22Rv1 (cell line): ENCODE data around the gene TMEM232.
"Not testable (repeated sequence)": the region's sequence is repeated elsewhere in the genome, so short reads cannot be mapped to it uniquely, and the experiment has no call there.

Experiments used
- H3K27ac ChIP-seq: fragments of 450-650 bp; 2 replicates; pipeline ENCODE4 v1.5.1; 2017
- CTCF ChIP-seq: fragments of 450-650 bp; IDR thresholded peaks from 2 replicates; pipeline ENCODE4 v1.5.1; 2017; ENCODE audit warnings: mild to moderate bottlenecking
- ZFX ChIP-seq: fragments of 450-650 bp; IDR thresholded peaks from 2 replicates; pipeline ENCODE4 v1.6.1; 2017; ENCODE audit warnings: antibody characterized with exemption, borderline replicate concordance

Gene TMEM232

GRCh38 chr5:110686270-110686669 is 40.2 kb downstream of the TMEM232 start:
- TF ChIP-seq ZFX, result no peak
- TF ChIP-seq CTCF, result no peak
- no peak overlapping the region for H3K27ac ChIP-seq

GRCh38 chr5:110681953-110682352 is 44.5 kb downstream of the TMEM232 start:
- TF ChIP-seq CTCF (no peak), ZFX (no peak)
- no peak overlapping the region for H3K27ac ChIP-seq

DNA sequence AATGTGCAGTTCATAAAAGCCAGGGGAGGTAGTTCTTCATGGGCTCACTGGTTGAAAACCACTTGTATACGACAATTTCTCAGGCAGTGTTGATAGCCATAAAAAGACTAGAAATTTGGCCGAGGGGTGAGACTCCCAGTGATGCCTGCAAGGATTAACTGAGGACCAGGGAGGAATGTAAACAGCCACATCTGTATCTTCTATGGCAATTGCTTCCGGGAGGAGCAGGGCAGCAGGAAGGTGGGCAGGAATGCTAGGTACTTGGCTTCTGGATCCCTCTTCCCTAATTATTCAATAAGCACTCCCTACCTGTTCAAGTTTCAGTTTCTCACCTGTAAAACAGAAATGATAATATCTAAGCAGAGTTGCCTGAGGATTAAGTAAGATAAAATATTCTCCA is 45.4 kb downstream of the TMEM232 start:
- TF ChIP-seq ZFX, result no peak
- no peak for TF ChIP-seq CTCF
- no peak overlapping the region for H3K27ac ChIP-seq

GRCh38 chr5:110676554-110676953 is 49.9 kb downstream of the TMEM232 start:
- not testable (repeated sequence) for H3K27ac ChIP-seq

GRCh38 chr5:110665184-110665726 is 61.2 kb downstream of the TMEM232 start:
- no peak overlapping the region for H3K27ac ChIP-seq
- TF ChIP-seq ZFX (no peak), CTCF (no peak)

DNA sequence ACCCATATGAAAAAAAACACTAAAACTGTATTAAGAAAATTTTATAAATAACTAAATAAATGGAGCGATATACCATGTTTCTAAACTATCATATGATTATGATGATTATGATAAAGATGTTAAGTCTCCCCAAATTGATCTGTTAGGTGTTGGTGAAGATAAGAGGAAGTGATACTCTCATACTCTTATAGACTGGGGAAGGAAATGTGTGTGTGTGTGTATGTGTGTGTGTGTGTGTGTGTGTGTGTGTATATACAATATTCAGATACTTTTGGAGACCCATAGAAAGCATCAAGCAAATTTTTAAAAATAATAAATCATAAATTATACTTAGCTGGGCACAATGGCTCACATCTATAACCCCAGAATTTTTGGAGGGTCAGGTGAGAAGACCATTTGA is 62.9 kb downstream of the TMEM232 start:
- TF ChIP-seq CTCF (no peak), ZFX (no peak)
- no peak overlapping the region for H3K27ac ChIP-seq

DNA sequence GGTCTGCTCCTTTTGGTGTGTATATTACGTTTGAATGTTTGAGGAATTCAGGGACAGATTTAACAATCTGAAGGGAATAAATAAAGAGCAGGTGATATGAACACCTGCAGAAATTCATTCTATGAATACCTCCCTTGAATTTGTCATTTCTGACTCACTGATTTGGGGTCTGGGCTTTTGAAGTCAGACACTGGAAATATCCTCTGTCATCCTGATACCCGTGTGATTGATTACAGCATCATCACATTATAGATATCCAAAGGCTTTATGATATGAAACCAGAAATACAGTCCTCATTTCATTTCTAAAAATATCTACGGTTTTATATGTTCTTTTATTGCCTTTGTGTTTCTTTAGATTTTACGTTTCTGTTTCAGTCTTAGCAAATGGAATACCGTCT is 68.5 kb downstream of the TMEM232 start:
- no peak for TF ChIP-seq CTCF
- TF ChIP-seq ZFX, result no peak
- H3K27ac ChIP-seq, result no peak overlapping the region
